Ramos (cell line): Measurements from ENCODE around the gene PDE4D.
"Not testable (repeated sequence)": the region's sequence is repeated elsewhere in the genome, so short reads cannot be mapped to it uniquely, and the experiment has no call there.

Experiments used
- in situ Hi-C: fragments of 300-500 bp; cut with MboI; formaldehyde crosslinking; loops from one replicate; pipeline ENCODE4 v1.14.3; 2022; ENCODE audit warnings: low sequenced_read_pairs; ENCODE audit not compliant: unreplicated experiment

The PDE4D gene

DNA sequence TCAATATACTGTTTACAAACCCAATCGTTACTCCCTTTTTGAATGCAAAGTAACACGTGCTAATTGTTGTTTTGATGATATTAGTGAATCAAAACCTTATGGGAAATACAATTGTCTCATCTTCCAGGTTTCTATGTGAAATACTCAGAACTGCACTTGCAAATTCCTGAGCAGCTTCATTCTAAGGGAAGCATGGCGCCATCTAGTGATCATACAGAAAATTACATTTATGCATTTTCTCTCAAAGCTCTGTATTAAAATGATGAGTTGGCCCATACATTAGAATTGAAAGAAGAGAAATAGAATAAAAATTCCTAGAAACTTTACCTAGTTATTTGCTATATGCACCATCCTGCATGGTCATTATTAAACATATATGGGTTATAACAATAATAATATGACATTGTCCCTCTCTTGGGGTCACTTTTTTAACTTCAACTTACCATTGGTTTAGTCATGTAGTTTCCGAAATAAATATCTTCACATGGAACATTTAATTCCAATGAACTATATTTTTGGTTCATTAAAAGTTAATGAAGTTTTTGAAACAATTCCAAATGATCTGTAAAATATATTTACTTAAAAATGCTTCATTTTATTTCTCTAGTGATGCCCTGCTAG is 220.0 kb downstream of the PDE4D start:
- in situ Hi-C loops = no loop called here

DNA sequence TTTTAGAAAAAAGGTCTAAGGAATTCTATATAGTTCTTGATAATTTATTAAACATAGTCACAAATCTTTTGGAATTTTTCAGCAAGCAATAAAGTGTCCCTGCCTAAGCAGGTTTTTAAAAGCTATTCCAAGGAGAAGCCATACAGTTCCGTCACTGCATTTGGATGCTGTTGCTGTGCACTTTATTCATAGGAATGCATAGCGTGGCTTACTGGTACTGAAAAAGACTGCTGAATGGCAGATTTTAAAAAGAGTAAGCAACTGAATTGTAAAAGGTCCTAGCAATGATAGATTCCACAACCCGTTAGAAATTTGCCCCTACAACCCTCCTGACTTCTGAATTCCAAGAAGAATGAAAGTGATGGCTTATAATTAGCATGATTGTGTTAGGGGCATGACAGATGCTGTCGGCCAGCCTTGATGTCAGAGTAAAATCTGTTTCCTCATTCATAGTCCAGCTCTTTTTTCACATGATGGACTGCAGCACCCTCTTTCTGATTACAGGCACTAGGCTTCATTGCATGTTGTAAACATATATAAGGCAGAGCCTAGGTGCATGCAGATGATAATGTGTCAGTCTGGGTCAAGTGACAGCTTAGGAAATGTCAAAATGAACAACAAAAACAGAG is 227.0 kb downstream of the PDE4D start:
- in situ Hi-C loops = no loop called here

DNA sequence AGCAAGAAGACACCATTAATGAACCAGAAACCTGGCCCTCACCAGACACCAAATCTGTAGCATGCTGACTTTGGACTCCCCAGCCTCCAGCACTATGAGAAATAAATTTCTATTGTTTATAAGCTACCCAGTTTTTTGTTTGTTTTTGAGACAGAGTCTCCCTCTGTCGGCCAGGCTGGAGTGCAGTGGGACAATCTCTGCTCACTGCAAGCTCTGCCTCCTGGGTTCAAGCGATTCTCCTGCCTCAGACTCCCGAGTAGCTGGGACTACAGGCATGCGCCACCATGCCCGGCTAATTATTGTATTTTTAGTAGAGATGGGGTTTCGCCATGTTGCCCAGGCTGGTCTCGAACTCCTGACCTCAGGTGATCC is 227.7 kb downstream of the PDE4D start:
- in situ Hi-C loops = not testable (repeated sequence)

DNA sequence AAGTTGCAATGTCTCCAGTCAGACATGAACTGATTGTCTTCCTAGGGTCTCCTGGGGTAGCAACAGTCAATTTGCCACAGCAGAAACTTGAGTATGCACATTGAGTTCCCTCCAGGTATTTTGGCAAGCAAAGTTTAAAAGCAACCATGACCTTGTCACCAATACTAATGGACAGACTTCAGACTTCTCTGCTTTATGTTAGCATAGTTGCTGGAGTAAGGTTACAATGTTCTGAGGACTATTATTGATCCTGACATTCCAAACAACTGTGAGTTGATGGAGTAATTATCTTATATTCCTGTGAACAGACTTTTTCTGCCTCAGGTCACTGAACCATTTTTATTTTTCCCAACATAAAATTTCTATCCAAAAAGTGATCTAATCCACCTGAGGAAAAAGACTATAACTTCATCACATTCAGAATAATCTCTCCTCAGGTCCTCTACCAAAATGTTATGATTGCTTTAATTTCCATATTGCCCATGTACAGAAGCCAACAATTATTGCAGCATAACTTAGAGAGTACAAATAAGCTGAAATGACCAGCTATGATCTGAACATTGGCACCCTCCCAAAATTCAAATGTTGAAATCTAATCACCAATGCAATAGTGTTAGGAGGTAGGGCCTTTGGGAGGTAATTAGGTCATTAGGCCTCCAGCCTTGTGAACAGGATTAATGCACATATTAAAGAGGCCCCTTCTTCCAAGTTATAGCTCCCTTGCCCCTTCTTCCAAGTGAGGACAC is 228.3 kb downstream of the PDE4D start:
- in situ Hi-C loops = no loop called here

DNA sequence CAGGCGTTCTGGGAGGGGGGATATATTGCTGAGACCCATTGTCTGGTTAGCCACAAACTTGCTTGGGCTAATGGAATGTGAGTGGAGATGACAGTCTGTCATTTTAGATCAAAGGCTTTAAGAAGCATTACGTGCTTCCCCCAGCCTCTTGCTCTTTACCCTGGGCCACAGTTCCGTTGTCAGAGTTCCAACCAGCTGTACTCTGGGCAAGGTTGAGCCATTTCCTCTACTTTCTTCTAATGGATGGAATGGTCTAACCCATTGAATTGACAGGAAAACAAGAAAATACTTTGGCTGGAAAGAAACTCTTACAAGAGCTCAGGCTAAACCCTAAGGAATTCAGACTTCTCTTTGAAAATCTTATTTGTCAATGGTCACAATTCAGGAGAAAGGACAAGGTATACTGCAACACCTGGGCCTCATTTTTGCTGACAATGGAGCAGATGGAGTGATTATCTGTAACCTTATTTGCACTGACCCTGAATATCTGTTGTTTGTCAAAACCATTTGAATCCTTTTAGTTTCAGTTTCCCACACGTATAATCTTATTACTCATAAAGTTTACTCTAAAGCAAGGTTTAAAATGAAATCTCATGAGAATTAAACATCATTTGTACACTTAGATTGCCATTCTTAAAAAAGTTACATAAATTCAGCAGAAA is 231.4 kb downstream of the PDE4D start:
- in situ Hi-C loops = no loop called here

DNA sequence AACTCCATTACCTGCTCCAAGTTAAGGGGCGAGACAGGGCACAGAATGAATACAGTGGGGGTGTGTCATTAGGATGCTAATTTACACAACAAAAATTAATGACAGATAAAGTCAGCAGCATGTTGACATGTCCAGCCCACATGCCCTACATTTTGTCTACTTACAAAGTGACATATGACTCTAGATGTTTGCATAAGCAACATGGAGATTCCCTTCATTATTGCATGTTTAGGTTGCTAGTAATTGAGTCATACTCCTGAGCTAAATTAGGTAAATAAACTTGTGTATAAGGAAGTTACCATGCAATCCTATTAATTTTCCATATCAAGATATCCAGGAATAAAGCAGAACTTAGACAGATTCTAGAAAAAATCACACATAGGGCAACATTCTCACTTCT is 232.2 kb downstream of the PDE4D start:
- in situ Hi-C loops = no loop called here

DNA sequence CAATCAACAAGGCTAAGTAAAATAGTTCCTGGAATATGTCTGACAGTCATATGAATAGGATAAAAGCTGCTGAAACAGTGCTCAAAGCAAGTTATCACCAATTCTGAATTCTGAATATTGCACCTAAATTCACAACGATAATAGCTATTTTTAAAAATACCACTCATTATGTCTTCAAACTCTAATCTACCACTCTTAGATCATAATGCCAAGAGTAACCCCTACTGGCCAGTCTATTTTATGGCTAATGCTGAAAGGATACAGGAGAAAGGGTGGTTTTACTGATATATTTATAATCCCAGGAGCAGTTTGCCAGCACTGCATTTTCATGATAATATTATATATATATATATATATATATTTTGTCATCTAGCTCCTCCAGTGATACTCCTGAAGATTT is 232.8 kb downstream of the PDE4D start:
- in situ Hi-C loops = no loop called here

DNA sequence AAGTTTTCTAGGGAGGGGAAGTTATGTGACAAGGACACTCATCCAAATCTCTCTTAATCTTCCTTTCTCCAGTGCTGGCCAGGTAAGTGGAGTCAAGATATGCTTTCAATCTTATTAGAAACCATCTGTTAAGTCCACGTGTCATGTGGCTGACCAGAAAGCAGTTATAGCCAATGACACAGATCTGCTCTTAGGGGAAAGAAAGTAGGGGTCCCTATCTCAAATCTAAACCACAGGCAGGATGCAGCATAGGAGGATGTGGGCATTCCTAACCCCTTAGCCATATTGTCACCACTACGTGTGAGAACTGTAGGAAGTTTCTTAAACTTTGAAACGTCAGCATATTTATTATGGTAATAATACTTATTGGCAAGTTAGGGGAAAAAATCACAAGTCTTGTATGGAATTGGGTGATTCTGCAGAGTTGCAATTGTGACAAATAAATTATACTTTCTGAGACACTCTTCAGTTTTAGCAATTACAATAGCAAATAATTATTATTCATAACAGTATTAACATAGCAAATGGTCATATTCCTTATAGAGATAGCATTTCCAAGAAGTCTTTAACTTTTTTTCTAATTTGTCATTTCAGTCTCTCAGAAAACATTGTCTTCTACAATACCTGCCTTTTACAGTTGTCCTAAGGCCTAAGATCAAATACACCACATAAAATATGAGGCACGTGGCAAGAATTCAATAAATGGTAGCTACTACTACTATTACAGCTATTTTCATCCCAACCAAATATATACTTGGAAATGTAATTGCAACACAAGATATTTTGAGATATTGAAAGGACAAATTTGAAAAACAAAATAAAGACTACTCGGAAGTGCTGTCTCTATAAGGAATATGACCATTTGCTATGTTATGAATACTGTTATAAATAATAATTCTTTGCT is 236.9 kb downstream of the PDE4D start:
- in situ Hi-C loops = no loop called here

DNA sequence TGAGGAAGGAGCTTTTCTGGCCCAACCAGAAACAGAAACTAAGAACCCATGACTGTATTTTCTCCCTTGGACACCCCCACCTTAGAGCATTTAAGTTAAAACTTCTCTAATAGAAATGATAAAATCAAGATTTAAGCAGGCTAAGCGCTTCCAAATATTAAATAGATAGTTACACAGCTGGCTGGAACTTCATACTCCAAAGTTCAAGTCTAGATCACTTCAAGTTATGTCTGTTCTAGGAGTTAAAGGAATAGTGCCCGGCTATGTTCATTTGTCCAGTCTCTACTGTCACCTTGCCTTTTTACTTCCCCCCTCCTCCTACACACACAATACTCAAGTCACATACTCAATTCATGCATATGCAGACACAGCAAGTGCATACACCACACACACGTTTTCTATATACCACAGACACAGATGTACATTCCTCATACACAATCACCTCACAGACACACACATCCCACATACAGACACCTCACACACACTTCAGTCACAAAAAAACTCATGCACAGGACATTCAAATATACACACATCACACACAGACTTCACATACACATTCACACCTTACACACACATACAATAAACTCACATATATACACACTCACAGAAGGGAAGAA is 237.7 kb downstream of the PDE4D start:
- in situ Hi-C loops = no loop called here

DNA sequence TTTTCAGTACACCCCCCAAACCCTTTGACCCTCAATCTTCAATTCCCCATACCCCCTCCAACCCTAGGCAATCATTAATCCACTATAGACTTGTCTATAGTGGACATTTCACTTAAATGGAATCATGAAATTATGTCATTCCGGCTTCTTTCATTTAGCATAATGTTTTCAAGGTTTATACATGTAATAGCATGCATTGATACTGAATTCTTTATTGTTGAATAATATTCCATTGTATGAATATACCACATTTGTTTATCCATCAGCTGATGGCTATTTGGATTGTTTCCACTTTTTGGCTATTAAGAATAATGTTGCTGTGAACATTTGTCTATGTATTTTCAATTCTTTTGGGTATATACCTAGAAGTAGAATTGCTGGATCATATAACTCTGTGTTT is 238.8 kb downstream of the PDE4D start:
- in situ Hi-C loops = no loop called here

DNA sequence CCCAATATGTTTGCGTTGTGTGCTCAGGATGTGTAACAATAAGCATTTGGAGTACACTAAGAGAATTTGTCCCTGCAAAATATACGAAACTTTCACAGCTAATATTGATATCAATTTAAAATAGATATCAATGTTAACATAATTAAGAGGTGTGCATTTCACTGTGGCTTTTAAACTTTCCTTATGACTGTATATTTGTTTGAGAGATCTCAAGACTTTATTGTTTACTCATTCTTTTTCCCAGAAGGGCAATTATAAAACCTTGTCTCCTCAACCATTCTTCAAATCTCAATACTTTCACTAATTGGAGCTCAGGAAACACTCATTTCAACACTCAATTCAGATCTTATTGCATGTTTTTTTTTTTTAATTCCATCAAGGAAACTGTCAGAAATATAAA is 241.1 kb downstream of the PDE4D start:
- in situ Hi-C loops = no loop called here

DNA sequence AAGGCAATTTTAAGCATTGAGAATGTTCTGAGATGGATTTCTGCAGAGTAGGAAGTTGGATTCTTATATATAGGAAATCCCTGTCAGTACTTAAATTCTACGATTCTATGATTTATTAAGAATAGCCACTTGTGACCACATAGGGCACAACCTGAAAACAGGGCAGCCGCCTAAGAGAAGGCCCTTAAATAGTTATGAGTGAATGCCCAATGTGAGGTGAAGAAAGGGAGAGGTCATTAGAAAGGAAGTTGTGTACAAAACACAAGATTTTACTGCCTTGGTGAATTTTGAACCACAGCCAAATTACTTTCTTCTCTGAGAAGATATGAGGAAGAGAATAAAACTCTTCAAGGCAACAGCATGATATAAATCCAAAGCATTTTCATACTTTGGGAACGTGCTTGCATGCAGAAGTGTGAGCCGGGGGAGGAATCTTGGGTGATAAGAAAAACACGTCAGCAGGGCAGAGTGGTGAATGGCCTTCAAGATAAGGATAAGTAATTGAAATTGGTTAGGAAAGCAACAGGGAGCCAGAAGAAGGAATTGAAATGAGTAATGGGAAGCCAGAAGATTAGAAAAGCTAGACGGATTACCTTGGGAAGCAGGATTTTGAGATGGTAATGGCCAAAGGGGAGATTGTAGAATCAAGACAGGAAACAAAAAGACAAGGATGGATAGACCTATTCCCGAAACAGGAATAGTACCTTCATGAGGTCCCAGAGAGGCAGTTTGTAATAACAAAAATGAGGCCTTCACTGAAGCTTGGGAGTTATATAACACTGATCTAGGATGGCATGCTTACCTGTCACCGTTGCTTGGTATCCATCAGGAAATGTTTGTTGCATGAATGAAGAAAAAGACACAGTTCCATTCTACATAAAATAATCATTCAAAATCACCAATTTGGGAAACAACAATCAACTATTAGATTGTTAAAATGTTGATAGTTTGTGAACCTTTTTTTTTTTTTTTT is 244.3 kb downstream of the PDE4D start:
- in situ Hi-C loops = no loop called here

DNA sequence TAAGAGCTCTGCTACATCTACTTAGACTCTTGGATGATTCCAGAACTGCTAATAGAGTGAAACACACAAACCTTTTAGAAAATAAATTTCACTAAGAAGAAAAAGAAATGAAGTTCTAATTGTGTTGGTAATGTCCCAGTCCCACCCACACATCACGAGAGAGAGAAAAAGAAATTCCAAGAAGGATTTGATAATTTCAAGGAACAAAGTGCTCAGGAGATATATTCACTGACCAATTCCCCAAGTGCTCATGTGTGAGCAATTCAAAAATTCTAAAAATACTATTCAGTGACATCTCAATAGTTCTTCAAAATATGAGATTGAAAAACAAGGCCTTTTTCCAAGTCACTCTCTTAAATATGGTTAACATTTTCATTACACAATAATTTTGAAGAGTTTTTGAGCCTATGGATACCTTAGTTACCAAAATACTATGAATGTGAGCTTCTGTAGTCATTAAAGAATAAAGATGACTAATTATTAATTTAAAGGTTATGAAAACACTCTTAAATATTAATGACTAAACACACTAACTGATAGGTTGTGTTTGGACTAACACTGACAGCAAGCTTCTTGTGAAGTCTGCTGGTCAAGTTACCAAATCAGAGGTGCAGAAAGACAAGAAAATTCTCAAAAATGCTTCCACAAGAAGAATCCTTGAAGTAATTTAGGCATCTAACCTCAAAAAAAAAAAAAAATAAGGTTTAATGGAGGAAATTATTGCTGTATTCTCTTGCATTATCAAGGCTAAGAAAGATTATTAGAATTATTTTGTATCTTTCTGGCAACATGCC is 245.3 kb downstream of the PDE4D start:
- in situ Hi-C loops = no loop called here

DNA sequence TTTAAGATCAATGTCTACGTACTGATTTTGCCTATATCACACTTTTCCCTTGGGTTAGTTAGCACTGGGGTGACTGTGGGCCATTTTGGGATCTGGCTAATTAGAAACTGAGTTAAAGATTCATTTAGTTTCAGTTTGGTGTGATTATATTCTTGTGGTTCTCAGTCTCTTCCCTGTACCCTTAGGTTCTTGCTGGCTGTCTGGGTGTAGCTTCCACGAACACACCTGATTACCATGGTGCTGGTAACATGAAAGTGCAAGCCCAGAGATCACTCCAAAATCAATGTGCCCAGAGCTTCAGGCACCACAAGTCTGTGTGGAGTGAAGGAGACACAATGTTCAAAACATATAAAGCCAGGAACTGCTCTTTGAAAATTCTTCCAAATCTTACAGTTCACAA is 248.1 kb downstream of the PDE4D start:
- in situ Hi-C loops = no loop called here

DNA sequence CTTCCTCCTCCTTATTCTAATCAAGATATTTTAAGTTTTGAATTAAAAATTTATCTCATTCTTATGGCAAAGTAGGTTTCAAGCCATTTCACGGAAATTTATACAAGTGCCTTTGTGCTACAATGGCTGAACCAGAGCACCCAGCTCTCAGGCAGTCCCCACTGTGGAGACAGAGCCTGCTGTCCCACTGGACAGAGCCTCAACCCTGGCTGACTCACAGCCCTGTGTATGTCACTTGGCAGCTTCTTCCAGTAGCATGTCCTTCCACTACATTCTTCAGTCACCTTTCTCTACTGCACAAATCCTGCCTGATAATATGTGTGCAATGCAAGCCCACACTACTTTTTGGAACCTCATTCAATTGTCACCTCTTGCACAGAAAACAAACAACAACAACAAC is 253.1 kb downstream of the PDE4D start:
- in situ Hi-C loops = no loop called here

DNA sequence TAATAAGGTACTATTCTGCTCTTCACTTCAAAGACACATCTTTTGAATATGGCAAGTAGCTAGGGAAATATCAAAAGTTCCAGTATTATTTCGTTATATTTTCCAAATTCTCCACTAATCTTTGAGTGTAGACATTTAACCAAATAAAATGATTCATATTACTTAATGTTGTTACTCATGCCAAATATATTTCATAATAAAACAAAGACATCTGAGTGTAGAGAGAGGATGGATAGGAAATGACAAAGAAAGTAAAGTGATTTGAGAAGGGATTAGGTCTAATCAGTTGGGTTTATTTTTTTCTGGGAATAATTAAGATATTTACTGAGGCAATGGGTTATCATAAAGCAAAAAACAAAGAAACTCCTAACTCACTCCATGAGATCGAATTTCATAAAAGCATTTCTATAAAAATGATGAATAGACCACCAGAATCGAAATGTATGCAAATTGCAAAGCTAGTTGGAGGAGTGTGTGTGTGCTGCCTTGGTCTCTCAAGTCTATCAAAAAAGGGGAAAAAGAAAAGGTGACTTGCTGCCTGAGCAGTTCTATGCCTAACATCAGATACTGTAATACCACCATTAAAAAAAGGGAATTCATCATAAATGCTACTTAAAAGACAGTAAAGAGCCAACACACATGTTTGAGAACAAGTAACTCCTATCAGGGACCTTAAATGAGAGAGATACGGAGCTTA is 255.5 kb downstream of the PDE4D start:
- in situ Hi-C loops = no loop called here

DNA sequence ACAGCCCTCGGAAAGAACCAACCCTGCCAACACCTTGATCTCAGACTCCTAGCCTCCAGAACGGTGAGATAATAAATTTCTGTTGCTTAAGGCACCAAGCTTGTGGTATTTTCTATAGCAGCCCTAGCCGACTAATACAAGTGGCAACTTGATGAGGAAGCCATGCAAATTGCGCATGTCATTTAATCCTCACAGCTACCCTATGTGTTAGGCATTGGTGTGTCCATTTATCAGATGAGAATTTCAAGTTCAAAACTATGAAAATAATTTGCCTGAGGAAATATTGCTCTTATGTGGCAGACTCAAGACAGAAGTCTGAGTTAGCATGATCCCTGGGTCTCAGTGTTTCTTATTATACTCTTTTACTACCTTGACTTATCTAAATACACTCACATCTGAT is 264.0 kb downstream of the PDE4D start:
- in situ Hi-C loops = no loop called here
